ENCODE data around the gene KRT38.

DNA sequence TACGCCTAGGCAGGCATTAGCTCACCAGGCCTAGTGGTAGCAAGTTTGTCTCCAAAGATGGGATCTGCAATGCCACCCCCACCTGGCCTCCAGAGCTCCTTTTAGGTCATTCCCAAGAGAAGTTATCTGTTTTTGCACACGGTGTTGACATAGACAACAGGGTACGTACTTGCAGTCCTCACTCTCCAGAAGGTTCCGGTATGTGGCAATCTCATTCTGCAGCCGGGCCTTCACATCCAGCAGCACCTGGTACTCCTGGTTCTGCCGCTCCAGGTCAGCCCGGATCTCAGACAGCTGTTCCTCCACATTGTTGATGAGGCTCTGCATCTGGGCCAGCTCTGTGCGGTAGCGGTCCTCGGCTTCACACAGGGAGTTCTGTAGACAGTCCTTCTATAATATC lies 33.6 kb downstream of the KRT38 start:
- TF ChIP-seq POLR2A (IDR thresholded peaks at IDR 0.05; ENCODE audit: low read length) (no peak), GATA1 (IDR thresholded peaks at IDR 0.05; ENCODE audit: low read depth, low read length) (no peak)
